Measurements from ENCODE around the gene WDR38. TPM values are rescaled to one million over a fixed set of nuclear protein-coding genes. Genes with fewer than 3 reads are reported as not detected.

The WDR38 gene
- polyA plus RNA-seq, 1 of the 3 experiments (the other 2 are of a cell fraction), result not detected

GRCh38 chr9:124829334-124829669 is 24.0 kb upstream of the WDR38 start:
- no peaks in the 10 kb centered on the region for H3K79me2 ChIP-seq (ENCODE audit: insufficient read depth)
- no peak overlapping the region for H3K4me3 ChIP-seq (ENCODE audit: low read depth in 2 of 2, low read length in 1 of 2)
- no peak overlapping the region for H3K9ac ChIP-seq
- WGBS (ENCODE audit: low lambda C conversion rate), result 41% methylated on average over 5 of the region's 5 CpGs
- DNase-seq, result no peak
- no peaks in the 10 kb centered on the region for H3K27me3 ChIP-seq (ENCODE audit: insufficient read depth)
- peaks cover 0 to 8% of the 10 kb centered on the region in 2 experiments; a peak in 2 of 4 replicates for H3K4me1 ChIP-seq (ENCODE audit: control insufficient read depth in 1 of 2, insufficient read depth in 2 of 2, low read depth in 1 of 2, low read length in 1 of 2)
- no peak overlapping the region for H3K4me2 ChIP-seq
- peaks cover 14% of the 10 kb centered on the region for H3F3A ChIP-seq (replicated peaks; ENCODE audit: insufficient read depth)
- no peaks in the 10 kb centered on the region for H3K9me2 ChIP-seq
- no peak overlapping the region for H3K27ac ChIP-seq (ENCODE audit: low read depth in 2 of 2, low read length in 1 of 2)
- no peaks in the 10 kb centered on the region for H3K9me3 ChIP-seq
- ChIA-PET CTCF (interaction anchor here (1.0 to 20.2 kb wide), 4 partner anchors 10 to 57 kb away, joined by 3 to 353 read pairs (median 14); partner anchors contain the start of gene WDR38), POLR2A (no interaction called here)
- TF ChIP-seq SMC3 (IDR thresholded peaks at IDR 0.05; ENCODE audit: low read depth, low read length), result no peak
- TF ChIP-seq RAD21 (IDR thresholded peaks at IDR 0.05; ENCODE audit: low read length), result no peak
- TF ChIP-seq EZH2phosphoT487 (IDR thresholded peaks at IDR 0.05; ENCODE audit: borderline replicate concordance, low read depth), result no peak
- no peak for TF ChIP-seq NRF1 (IDR thresholded peaks at IDR 0.05; ENCODE audit: low read depth, low read length)
- no peak overlapping the region for H2AFZ ChIP-seq (ENCODE audit: low read depth)
- H4K20me1 ChIP-seq (ENCODE audit: insufficient read depth), result no peaks in the 10 kb centered on the region
- H3K36me3 ChIP-seq (replicated peaks in 1 of 2; ENCODE audit: control insufficient read depth in 1 of 2, insufficient read depth in 2 of 2, low read length in 1 of 2), result no peaks in the 10 kb centered on the region

- POLR2A ChIA-PET, result no interaction called here
- Histone ChIP-seq H3K9me3 (no peaks in the 10 kb centered on the region), H3K9ac (no peak overlapping the region), H3K4me2 (no peak overlapping the region), H3F3A (replicated peaks; ENCODE audit: insufficient read depth) (peaks cover 25% of the 10 kb centered on the region), H3K27me3 (ENCODE audit: insufficient read depth) (no peaks in the 10 kb centered on the region), H3K9me2 (no peaks in the 10 kb centered on the region), H3K4me3 (ENCODE audit: low read depth in 2 of 2, low read length in 1 of 2) (no peak overlapping the region), H2AFZ (ENCODE audit: low read depth) (no peak overlapping the region), H3K36me3 (replicated peaks in 1 of 2; ENCODE audit: control insufficient read depth in 1 of 2, insufficient read depth in 2 of 2, low read length in 1 of 2) (no peaks in the 10 kb centered on the region), H4K20me1 (ENCODE audit: insufficient read depth) (no peaks in the 10 kb centered on the region), H3K4me1 (ENCODE audit: control insufficient read depth in 1 of 2, insufficient read depth in 2 of 2, low read depth in 1 of 2, low read length in 1 of 2) (peaks cover 11 to 21% of the 10 kb centered on the region in 2 experiments; a peak in 3 of 4 replicates), H3K79me2 (ENCODE audit: insufficient read depth) (no peaks in the 10 kb centered on the region), H3K27ac (ENCODE audit: low read depth in 2 of 2, low read length in 1 of 2) (no peak overlapping the region)
- no peak for TF ChIP-seq FOXJ3 (CRISPR knock-in tag; IDR thresholded peaks at IDR 0.05)
- no peak for TF ChIP-seq EP300 (IDR thresholded peaks at IDR 0.05; ENCODE audit: borderline replicate concordance in 1 of 2, low read depth in 1 of 2, low read length in 1 of 2)
- no peak for TF ChIP-seq NFIC (IDR thresholded peaks at IDR 0.05; ENCODE audit: borderline replicate concordance)
- no peak for TF ChIP-seq ZBTB33 (IDR thresholded peaks at IDR 0.05; ENCODE audit: borderline replicate concordance, low read depth)
- no peak for TF ChIP-seq GATA2 (CRISPR knock-in tag; IDR thresholded peaks at IDR 0.05)
- TF ChIP-seq POLR2AphosphoS5 (IDR thresholded peaks at IDR 0.05; ENCODE audit: low read depth, low read length), result no peak
- no peak for TF ChIP-seq NRF1 (IDR thresholded peaks at IDR 0.05; ENCODE audit: low read depth, low read length)
- no peak for TF ChIP-seq FOSL2 (IDR thresholded peaks at IDR 0.05; ENCODE audit: borderline replicate concordance, low read depth)
- no peak for TF ChIP-seq RXRA (IDR thresholded peaks at IDR 0.05; ENCODE audit: borderline replicate concordance, low read depth)
- no peak for TF ChIP-seq SMC3 (IDR thresholded peaks at IDR 0.05; ENCODE audit: low read depth, low read length)
- TF ChIP-seq, protein P1, sequence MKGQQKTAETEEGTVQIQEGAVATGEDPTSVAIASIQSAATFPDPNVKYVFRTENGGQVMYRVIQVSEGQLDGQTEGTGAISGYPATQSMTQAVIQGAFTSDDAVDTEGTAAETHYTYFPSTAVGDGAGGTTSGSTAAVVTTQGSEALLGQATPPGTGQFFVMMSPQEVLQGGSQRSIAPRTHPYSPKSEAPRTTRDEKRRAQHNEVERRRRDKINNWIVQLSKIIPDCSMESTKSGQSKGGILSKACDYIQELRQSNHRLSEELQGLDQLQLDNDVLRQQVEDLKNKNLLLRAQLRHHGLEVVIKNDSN (IDR thresholded peaks at IDR 0.05; ENCODE audit: borderline replicate concordance, low read depth), result no peak
- no peak for TF ChIP-seq YY1 (IDR thresholded peaks at IDR 0.05; ENCODE audit: low read depth)
- TF ChIP-seq RAD21 (IDR thresholded peaks at IDR 0.05; ENCODE audit: low read length), result no peak
- TF ChIP-seq IRF3 (IDR thresholded peaks at IDR 0.05; ENCODE audit: low read depth, low read length), result no peak
- no peak for TF ChIP-seq TEAD4 (IDR thresholded peaks at IDR 0.05; ENCODE audit: borderline replicate concordance, insufficient read depth)
- DNase-seq, result no peak
- 67% methylated on average over 4 of the region's 4 CpGs for WGBS (ENCODE audit: low lambda C conversion rate)
- CTCF ChIA-PET, result interaction anchor here (4.1 to 20.2 kb wide), 2 partner anchors 10 to 23 kb away, joined by 18 to 353 read pairs; partner anchors contain the start of gene WDR38
Observed at GRCh38 chr9:124830593-124830992, 22.7 kb upstream of the WDR38 start.
